ENCODE measurements around the gene PHLDA2. TPM values are rescaled to one million over a fixed set of nuclear protein-coding genes. Genes with fewer than 3 reads are reported as not detected.

The PHLDA2 gene
- total and polyA plus RNA-seq, 4 donors = 0.60 to 49.2 (median 23.0) TPM

GRCh38 chr11:2921742-2922493, 7.3 kb downstream of the PHLDA2 start:
- no peak for ATAC-seq (ENCODE audit: insufficient read depth, low FRiP score)
- no peak overlapping the region for H3K27ac ChIP-seq (ENCODE audit: low read depth in 1 of 2, low read length in 1 of 2)

GRCh38 chr11:2921261-2921660, 8.0 kb downstream of the PHLDA2 start:
- no peak for DNase-seq
- H3K4me1 ChIP-seq (ENCODE audit: control insufficient read depth in 5 of 5, insufficient read depth in 5 of 5, low read length in 5 of 5) = peaks cover 0 to 3% (median 0%) of the 10 kb centered on the region in 5 donors

More at GRCh38 chr11:2921742-2922493, 7.3 kb downstream of the PHLDA2 start:
- 91 to 94% methylated on average over 22 to 28 of the region's 29 CpGs for whole genome bisulfite sequencing, 2 donors
- Histone ChIP-seq H3K4me3 (no peak overlapping the region), H3K4me1 (ENCODE audit: control insufficient read depth in 5 of 5, insufficient read depth in 5 of 5, low read length in 5 of 5) (peaks cover 0 to 3% (median 0%) of the 10 kb centered on the region in 5 donors), H3K9me3 (ENCODE audit: control insufficient read depth in 4 of 4, insufficient read depth in 3 of 4, low read length in 3 of 4) (no peaks in the 10 kb centered on the region), H3K9ac (ENCODE audit: insufficient read depth in 1 of 2, low read length in 2 of 2) (no peak overlapping the region), H3K27me3 (ENCODE audit: control insufficient read depth in 3 of 3, insufficient read depth in 3 of 3, low read length in 2 of 3) (peaks cover 0 to 2% (median 0%) of the 10 kb centered on the region in 3 donors), H3K36me3 (ENCODE audit: control insufficient read depth in 4 of 4, insufficient read depth in 4 of 4, low read length in 4 of 4) (no peaks in the 10 kb centered on the region)
- no peak for TF ChIP-seq CTCF (IDR thresholded peaks at IDR 0.05; ENCODE audit: control extremely low read depth, extremely low read depth)
- DNase-seq = no peak

GRCh38 chr11:2920343-2920742, 8.9 kb downstream of the PHLDA2 start:
- no peaks in the 10 kb centered on the region for H3K36me3 ChIP-seq (ENCODE audit: control insufficient read depth in 4 of 4, insufficient read depth in 4 of 4, low read length in 4 of 4)
- WGBS, 2 donors = 94 to 97% methylated on average over 12 of the region's 12 CpGs
- H3K4me1 ChIP-seq (ENCODE audit: control insufficient read depth in 5 of 5, insufficient read depth in 5 of 5, low read length in 5 of 5) = peaks cover 0 to 4% (median 0%) of the 10 kb centered on the region in 5 donors
- H3K27ac ChIP-seq (ENCODE audit: low read depth in 1 of 2, low read length in 1 of 2) = no peak overlapping the region
- no peak for TF ChIP-seq CTCF (IDR thresholded peaks at IDR 0.05; ENCODE audit: control extremely low read depth, extremely low read depth)
- no peaks in the 10 kb centered on the region for H3K9me3 ChIP-seq (ENCODE audit: control insufficient read depth in 4 of 4, insufficient read depth in 3 of 4, low read length in 3 of 4)
- DNase-seq (no peak), ATAC-seq (ENCODE audit: insufficient read depth, low FRiP score) (no peak)
- H3K9ac ChIP-seq (ENCODE audit: insufficient read depth in 1 of 2, low read length in 2 of 2) = no peak overlapping the region
- H3K27me3 ChIP-seq (ENCODE audit: control insufficient read depth in 3 of 3, insufficient read depth in 3 of 3, low read length in 2 of 3) = no peaks in the 10 kb centered on the region
- no peak overlapping the region for H3K4me3 ChIP-seq

More at GRCh38 chr11:2921261-2921660, 8.0 kb downstream of the PHLDA2 start:
- Histone ChIP-seq H3K4me3 (no peak overlapping the region), H3K27ac (ENCODE audit: low read depth in 1 of 2, low read length in 1 of 2) (no peak overlapping the region), H3K9me3 (ENCODE audit: control insufficient read depth in 4 of 4, insufficient read depth in 3 of 4, low read length in 3 of 4) (no peaks in the 10 kb centered on the region), H3K9ac (ENCODE audit: insufficient read depth in 1 of 2, low read length in 2 of 2) (no peak overlapping the region), H3K27me3 (ENCODE audit: control insufficient read depth in 3 of 3, insufficient read depth in 3 of 3, low read length in 2 of 3) (no peaks in the 10 kb centered on the region), H3K36me3 (ENCODE audit: control insufficient read depth in 4 of 4, insufficient read depth in 4 of 4, low read length in 4 of 4) (no peaks in the 10 kb centered on the region)
- no peak for ATAC-seq (ENCODE audit: insufficient read depth, low FRiP score)
- WGBS, 2 donors = 93 to 95% methylated on average over 8 to 13 of the region's 16 CpGs
- no peak for TF ChIP-seq CTCF (IDR thresholded peaks at IDR 0.05; ENCODE audit: control extremely low read depth, extremely low read depth)

All from lung (tissue), 12 donors.